AG08395 (cell line): ENCODE results near the gene PITRM1.
"Not testable (repeated sequence)": the region's sequence is repeated elsewhere in the genome, so short reads cannot be mapped to it uniquely, and the experiment has no call there.

Experiments
- DNase-seq: peaks from one replicate; pipeline ENCODE4 v3.0.0; 2012; ENCODE audit warnings: mixed read lengths, low spot score

The PITRM1 gene

GRCh38 chr10:3172446-3173170, at the start of gene PITRM1:
PITRM1 (minus strand) TSS chr10:3172782; CDS start chr10:3172772, 10 bp downstream.
- peak; percentile 100 for DNase-seq

GRCh38 chr10:3222068-3222467, 49.5 kb upstream of the PITRM1 start:
- no peak for DNase-seq

- not testable (repeated sequence) for DNase-seq
Measured at GRCh38 chr10:3221601-3222000, 49.0 kb upstream of the PITRM1 start.

- peak; percentile 63 for DNase-seq
Measured at GRCh38 chr10:3220853-3221252, 48.3 kb upstream of the PITRM1 start.

- not testable (repeated sequence) for DNase-seq
Measured at GRCh38 chr10:3219021-3219628, 46.5 kb upstream of the PITRM1 start.

- DNase-seq, result no peak
Measured at GRCh38 chr10:3217853-3218252, 45.3 kb upstream of the PITRM1 start.

GRCh38 chr10:3217301-3217700, 44.7 kb upstream of the PITRM1 start:
- peak; percentile 65 for DNase-seq

GRCh38 chr10:3215153-3215775, 42.7 kb upstream of the PITRM1 start:
- DNase-seq, result no peak

- no peak for DNase-seq
Measured at GRCh38 chr10:3213758-3214515, 41.4 kb upstream of the PITRM1 start.

GRCh38 chr10:3213208-3213607, 40.6 kb upstream of the PITRM1 start:
- no peak for DNase-seq

- DNase-seq, result no peak
Measured at GRCh38 chr10:3210251-3210877, 37.8 kb upstream of the PITRM1 start.

- DNase-seq, result no peak
Measured at GRCh38 chr10:3208481-3209406, 36.2 kb upstream of the PITRM1 start.

GRCh38 chr10:3207351-3207750, 34.8 kb upstream of the PITRM1 start:
- no peak for DNase-seq

- peak; percentile 4 for DNase-seq
Measured at GRCh38 chr10:3206511-3207157, 34.1 kb upstream of the PITRM1 start.

- no peak for DNase-seq
Measured at GRCh38 chr10:3203972-3204371, 31.4 kb upstream of the PITRM1 start.

GRCh38 chr10:3203016-3203811, 30.6 kb upstream of the PITRM1 start:
- no peak for DNase-seq

GRCh38 chr10:3201796-3202195, 29.2 kb upstream of the PITRM1 start:
- DNase-seq, result no peak

GRCh38 chr10:3199488-3199887, 26.9 kb upstream of the PITRM1 start:
- DNase-seq, result no peak

- no peak for DNase-seq
Measured at GRCh38 chr10:3198900-3199299, 26.3 kb upstream of the PITRM1 start.
